Effector memory CD4-positive, alpha-beta T cell (primary cell): Measurements from ENCODE around the gene PRKCZ.

Source experiments
- DNase-seq, 3 donors: peaks; one replicate each; pipeline ENCODE4 v3.0.0-alpha.2; 2020
- H3K27ac ChIP-seq: 2 replicates; pipeline ENCODE4 v1.7.0; 2013; ENCODE audit warnings: mild to moderate bottlenecking, low read length, moderate library complexity; ENCODE audit not compliant: insufficient read depth, poor library complexity, severe bottlenecking
- H3K27me3 ChIP-seq: replicated peaks from 2 replicates; pipeline ENCODE4 v1.7.0; 2013; ENCODE audit warnings: mild to moderate bottlenecking, low read length; ENCODE audit not compliant: insufficient read depth, control insufficient read depth, poor library complexity, severe bottlenecking
- H3K36me3 ChIP-seq: 2 replicates; pipeline ENCODE4 v1.7.0; 2013; ENCODE audit warnings: mild to moderate bottlenecking, low read length, moderate library complexity; ENCODE audit not compliant: control insufficient read depth, insufficient read depth
- H3K4me1 ChIP-seq: 2 replicates; pipeline ENCODE4 v1.7.0; 2013; ENCODE audit warnings: low read length, mild to moderate bottlenecking; ENCODE audit not compliant: control insufficient read depth, insufficient read depth, poor library complexity, severe bottlenecking
- H3K4me3 ChIP-seq: 2 replicates; pipeline ENCODE4 v1.7.0; 2013; ENCODE audit warnings: low read length, low read depth, mild to moderate bottlenecking; ENCODE audit not compliant: insufficient read depth, poor library complexity, severe bottlenecking
- H3K9me3 ChIP-seq: 2 replicates; pipeline ENCODE4 v1.7.0; 2013; ENCODE audit warnings: mild to moderate bottlenecking, low read length, moderate library complexity; ENCODE audit not compliant: control insufficient read depth

PRKCZ gene

DNA sequence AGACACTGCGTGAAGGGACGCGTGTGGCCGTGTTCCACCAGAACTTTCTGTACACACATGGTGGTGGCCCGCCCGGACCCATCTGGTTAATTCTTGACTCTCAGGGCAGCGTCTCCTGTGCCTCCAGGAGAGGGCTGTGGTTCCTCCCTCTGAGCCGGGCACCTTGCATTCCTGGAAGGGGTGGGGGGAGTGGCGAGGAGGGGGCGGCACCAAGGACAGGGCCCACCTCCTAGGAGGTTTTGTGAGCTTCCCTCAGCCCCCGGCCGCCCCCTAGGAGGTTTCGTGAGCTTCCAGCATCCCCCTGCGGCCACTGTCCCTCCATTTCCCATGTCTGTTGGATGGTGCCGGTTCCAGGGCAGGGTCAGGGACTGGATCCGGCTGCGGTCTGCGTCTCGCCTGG is 115.4 kb downstream of the PRKCZ start:
- Histone ChIP-seq H3K4me3 (no peak overlapping the region), H3K36me3 (no peaks in the 10 kb centered on the region), H3K27ac (no peak overlapping the region), H3K4me1 (no peaks in the 10 kb centered on the region), H3K9me3 (no peaks in the 10 kb centered on the region), H3K27me3 (no peaks in the 10 kb centered on the region)
- no peak for DNase-seq

DNA sequence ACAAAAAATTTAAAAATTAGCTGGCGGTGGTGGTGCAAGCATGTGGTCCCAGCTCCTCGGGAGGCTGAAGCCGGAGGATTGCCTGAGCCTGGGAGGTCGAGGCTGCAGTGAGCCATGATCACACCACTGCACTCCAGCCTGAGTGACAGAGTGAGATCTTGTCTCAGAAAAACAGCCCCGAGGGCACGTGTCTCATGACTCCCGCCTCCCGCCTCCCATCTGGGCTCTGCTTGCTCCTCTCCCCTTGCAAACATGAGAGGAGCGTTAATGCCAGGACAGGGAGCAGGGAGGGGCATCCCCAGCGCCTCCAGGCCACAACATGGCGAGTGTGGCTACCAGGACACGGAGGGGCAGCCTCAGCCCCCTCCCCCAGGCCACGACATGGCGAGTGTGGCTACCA is 116.0 kb downstream of the PRKCZ start:
- no peaks in the 10 kb centered on the region for H3K9me3 ChIP-seq
- H3K27me3 ChIP-seq: no peaks in the 10 kb centered on the region
- no peak overlapping the region for H3K27ac ChIP-seq
- H3K4me1 ChIP-seq: no peaks in the 10 kb centered on the region
- no peaks in the 10 kb centered on the region for H3K36me3 ChIP-seq
- no peak overlapping the region for H3K4me3 ChIP-seq
- no peak for DNase-seq

DNA sequence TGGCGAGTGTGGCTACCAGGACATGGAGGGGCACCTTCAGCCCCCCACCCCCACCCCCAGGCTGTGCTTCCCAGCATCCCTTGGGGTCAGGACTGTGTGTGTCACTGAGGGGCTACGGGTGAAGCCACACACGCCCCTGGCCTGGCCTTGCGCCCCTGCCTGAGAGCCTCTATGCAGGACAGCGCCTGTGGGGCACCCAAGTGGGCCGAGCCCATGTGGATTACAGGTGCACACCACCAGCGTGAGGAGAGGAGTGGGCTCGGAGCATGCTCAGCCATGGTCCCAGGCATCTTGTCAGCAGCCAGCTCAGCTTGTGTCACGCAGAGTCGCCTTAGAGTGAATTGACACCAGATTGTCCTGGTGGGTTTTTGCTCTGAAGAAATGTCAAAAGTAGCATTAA is 116.5 kb downstream of the PRKCZ start:
- no peak overlapping the region for H3K4me3 ChIP-seq
- no peaks in the 10 kb centered on the region for H3K4me1 ChIP-seq
- H3K27me3 ChIP-seq: no peaks in the 10 kb centered on the region
- no peaks in the 10 kb centered on the region for H3K9me3 ChIP-seq
- H3K36me3 ChIP-seq: no peaks in the 10 kb centered on the region
- H3K27ac ChIP-seq: no peak overlapping the region
- DNase-seq: no peak

DNA sequence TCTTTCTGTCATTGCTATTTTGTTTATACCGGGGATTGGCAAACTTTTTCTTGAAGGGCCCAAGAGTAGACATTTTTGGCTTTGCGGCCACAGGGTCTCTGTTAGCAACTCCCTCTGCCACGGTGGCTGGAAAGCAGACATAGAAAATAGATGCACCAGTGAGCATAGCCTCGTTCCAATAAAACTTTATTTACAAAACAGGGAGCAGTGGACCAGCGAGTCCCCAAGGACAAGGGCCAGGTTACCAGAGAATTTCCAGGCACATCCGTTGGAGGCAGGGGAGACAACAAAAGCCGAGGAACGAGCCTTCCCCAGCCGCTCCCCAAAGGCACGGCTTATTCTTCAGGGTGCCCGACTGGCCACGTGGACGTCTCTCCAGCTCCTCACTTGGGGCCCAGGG is 117.9 kb downstream of the PRKCZ start:
- H3K9me3 ChIP-seq: no peaks in the 10 kb centered on the region
- H3K27ac ChIP-seq: no peak overlapping the region
- H3K36me3 ChIP-seq: peaks cover 11% of the 10 kb centered on the region
- no peaks in the 10 kb centered on the region for H3K4me1 ChIP-seq
- no peak for DNase-seq
- H3K4me3 ChIP-seq: no peak overlapping the region
- no peaks in the 10 kb centered on the region for H3K27me3 ChIP-seq

DNA sequence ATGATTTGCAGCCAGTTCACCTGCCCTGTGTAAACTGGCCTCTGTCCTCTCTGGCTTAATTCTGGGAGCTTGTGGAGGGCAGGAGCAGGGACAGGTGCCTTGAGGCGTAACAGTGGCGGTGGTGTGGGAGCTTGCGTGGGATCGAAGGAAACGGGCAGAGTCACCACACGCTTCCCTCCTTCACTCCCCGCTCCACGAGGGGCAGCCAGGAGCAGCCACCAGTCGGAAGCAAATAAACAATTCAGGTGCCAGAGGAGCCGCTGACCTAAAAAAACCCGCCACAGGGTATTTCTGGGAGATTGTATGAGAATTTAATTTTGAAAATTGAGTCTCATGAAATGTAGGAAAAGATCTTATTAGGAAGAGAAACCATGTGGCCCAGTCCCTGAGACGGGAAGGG is 118.3 kb downstream of the PRKCZ start:
- H3K4me1 ChIP-seq: no peaks in the 10 kb centered on the region
- DNase-seq: no peak
- no peaks in the 10 kb centered on the region for H3K9me3 ChIP-seq
- H3K36me3 ChIP-seq: peaks cover 11% of the 10 kb centered on the region
- H3K27ac ChIP-seq: no peak overlapping the region
- H3K4me3 ChIP-seq: no peak overlapping the region
- no peaks in the 10 kb centered on the region for H3K27me3 ChIP-seq

DNA sequence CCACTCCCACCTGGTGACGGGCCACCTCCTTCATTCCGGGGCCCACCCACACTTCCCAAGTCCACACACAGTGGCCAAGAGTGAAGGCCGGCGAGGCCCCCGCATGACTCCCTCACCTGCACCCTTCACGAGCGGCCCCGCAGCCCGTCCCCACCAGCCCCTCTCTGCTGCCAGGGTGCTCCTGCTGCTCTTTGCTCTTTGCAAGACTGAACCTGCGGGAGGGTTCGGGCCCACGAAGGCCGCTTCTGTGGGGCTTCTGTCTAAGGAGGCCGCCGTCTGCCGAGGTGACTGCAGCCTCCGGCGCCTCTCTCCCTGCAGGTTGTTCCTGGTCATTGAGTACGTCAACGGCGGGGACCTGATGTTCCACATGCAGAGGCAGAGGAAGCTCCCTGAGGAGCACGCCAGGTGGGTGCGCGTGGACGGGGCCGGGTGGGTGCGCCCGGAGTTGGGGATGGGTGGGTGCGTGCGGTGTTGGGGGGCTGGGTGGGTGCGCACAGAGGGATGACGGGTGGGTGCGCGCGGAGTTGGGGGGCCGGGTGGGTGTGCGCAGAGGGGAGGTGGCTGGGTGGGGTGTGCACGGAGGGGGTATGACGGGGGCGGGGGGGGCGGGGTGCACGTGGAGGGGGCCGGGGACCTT is 119.1 kb downstream of the PRKCZ start:
- Histone ChIP-seq H3K4me1 (peaks cover 3% of the 10 kb centered on the region), H3K4me3 (no peak overlapping the region), H3K9me3 (no peaks in the 10 kb centered on the region), H3K27me3 (no peaks in the 10 kb centered on the region), H3K27ac (no peak overlapping the region), H3K36me3 (peaks cover 11% of the 10 kb centered on the region)
- no peak for DNase-seq

DNA sequence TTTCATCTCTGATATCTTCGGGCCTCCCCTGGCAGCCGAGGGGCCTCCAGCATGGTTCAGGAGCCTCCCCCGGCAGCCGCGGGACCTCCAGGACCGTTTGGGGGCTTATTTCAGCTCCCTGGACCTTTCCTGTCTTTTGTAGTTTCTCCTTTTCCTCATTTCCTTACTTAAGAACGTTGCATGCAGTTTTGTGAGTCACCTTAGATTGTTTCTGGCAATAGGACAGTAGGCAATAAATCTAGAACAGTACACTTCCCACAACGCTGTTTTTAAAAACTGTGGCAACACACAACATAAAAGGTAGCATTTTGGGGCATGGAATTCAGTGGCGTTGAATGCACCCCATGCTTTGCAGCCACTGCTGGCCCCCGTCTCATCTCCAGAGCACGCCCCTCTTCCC is 120.0 kb downstream of the PRKCZ start:
- peaks cover 11% of the 10 kb centered on the region for H3K36me3 ChIP-seq
- no peak for DNase-seq
- no peak overlapping the region for H3K27ac ChIP-seq
- no peaks in the 10 kb centered on the region for H3K9me3 ChIP-seq
- peaks cover 4% of the 10 kb centered on the region for H3K4me1 ChIP-seq
- no peaks in the 10 kb centered on the region for H3K27me3 ChIP-seq
- no peak overlapping the region for H3K4me3 ChIP-seq

DNA sequence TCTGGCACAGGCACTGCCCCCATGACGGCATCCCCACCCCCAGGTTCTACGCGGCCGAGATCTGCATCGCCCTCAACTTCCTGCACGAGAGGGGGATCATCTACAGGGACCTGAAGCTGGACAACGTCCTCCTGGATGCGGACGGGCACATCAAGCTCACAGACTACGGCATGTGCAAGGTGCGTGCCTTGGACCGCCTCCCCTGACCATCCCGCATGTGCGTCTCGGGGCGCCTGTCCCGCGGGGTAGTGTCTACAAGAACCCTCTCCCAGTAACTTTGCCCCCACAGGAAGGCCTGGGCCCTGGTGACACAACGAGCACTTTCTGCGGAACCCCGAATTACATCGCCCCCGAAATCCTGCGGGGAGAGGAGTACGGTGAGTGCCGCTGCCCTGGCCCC is 121.8 kb downstream of the PRKCZ start:
- DNase-seq: no peak
- Histone ChIP-seq H3K4me1 (peaks cover 4% of the 10 kb centered on the region), H3K9me3 (no peaks in the 10 kb centered on the region), H3K36me3 (peaks cover 15% of the 10 kb centered on the region), H3K27ac (no peak overlapping the region), H3K27me3 (no peaks in the 10 kb centered on the region), H3K4me3 (no peak overlapping the region)

DNA sequence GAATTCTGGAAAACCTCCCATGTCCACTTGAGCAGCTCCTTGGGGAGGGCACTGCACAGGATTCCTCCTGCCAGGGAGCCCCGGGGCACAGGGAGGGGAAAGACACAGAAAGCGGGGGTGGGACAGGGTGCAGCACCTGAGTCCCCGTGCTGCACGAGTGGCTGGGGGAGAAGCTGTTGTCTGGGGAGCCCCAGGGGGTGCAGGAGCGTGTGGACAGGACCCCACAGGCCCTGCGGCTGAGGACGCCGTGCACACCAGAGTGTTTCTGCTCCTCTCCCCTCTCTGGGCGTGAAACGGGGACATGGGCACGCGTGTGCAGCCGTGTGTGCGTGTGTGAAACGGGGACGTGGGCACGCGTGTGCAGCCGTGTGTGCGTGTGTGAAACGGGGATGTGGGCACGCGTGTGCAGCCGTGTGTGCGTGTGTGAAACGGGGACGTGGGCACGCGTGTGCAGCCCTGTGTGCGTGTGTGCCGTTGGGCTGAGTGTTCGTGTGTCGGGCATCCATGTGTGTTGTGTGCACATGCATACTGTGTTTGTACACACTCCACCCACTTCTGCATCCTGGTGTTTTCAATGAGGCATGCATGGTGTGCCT is 122.4 kb downstream of the PRKCZ start:
- Histone ChIP-seq H3K27ac (no peak overlapping the region), H3K4me1 (peaks cover 4% of the 10 kb centered on the region), H3K4me3 (no peak overlapping the region), H3K36me3 (peaks cover 15% of the 10 kb centered on the region), H3K27me3 (no peaks in the 10 kb centered on the region), H3K9me3 (no peaks in the 10 kb centered on the region)
- DNase-seq: no peak

DNA sequence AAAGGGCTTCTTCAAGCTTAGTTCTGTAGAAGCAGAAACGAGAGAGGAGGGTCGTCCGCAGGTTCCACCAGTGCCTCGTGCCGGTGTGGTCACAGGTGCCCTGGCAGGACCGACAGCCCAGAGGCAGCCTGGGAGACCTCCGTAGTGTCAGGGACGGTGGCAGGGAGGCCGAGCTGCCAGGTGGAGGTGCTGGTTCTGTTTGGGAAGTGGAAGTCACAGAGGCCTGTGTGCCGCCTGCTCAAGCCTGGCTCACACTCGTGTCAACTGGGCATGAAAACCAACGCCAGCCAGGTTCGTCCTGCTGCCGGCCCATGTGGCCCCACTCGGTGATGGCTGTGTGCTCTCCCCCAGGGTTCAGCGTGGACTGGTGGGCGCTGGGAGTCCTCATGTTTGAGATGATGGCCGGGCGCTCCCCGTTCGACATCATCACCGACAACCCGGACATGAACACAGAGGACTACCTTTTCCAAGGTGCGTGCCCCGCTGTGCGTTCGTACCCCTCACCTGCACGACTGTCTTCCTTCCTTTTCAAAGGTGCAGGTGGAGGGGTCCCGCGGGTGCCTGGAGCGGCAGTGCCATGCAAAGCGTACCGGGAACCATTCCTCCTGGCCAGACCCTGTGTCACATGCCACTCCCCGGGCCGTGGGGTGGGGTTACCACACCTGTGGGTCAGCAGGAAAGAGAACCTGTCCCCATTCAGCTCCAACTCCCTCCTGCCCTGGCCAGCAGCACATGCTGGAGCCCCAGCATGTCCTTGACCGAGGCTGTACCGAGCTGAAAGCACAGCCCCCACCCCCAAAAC is 123.5 kb downstream of the PRKCZ start:
- Histone ChIP-seq H3K4me3 (no peak overlapping the region), H3K36me3 (peaks cover 15% of the 10 kb centered on the region), H3K4me1 (peaks cover 4% of the 10 kb centered on the region), H3K27me3 (no peaks in the 10 kb centered on the region), H3K27ac (no peak overlapping the region), H3K9me3 (no peaks in the 10 kb centered on the region)
- no peak for DNase-seq
